ENCODE data around the gene LCE2B.
A peak's percentile ranks its signal among the peaks of the same experiment; 100 is the strongest.

The LCE2B gene

GRCh38 chr1:152681616-152682015, 4.3 kb upstream of the LCE2B start:
- no peak overlapping the region for H3K4me3 ChIP-seq (ENCODE audit: control insufficient read depth, low read depth, low read length)
- no peak for DNase-seq (ENCODE audit: low read depth)
- no peak for TF ChIP-seq CTCF (conservative IDR thresholded peaks at IDR 0.05; ENCODE audit: control insufficient read depth, insufficient read depth, low read depth, low read length)

- no peak for TF ChIP-seq CTCF (conservative IDR thresholded peaks at IDR 0.05; ENCODE audit: control insufficient read depth, insufficient read depth, low read depth, low read length)
- DNase-seq (ENCODE audit: low read depth): peak; percentile 25
- H3K4me3 ChIP-seq (ENCODE audit: control insufficient read depth, low read depth, low read length): no peak overlapping the region
Measured at GRCh38 chr1:152683846-152684245, 2.1 kb upstream of the LCE2B start.

GRCh38 chr1:152697701-152698600, 12.0 kb downstream of the LCE2B start, which contains the start of gene LCE2A:
Gene LCE2A (plus strand): TSS chr1:152698345. CDS start chr1:152698902, 557 bp downstream.
- TF ChIP-seq CTCF (conservative IDR thresholded peaks at IDR 0.05; ENCODE audit: control insufficient read depth, insufficient read depth, low read depth, low read length): no peak
- no peak within 1 kb of the TSS for H3K4me3 ChIP-seq (ENCODE audit: control insufficient read depth, low read depth, low read length)
- DNase-seq (ENCODE audit: low read depth): peak; percentile 25

GRCh38 chr1:152699746-152700145, 13.8 kb downstream of the LCE2B start:
- H3K4me3 ChIP-seq (ENCODE audit: control insufficient read depth, low read depth, low read length): no peak overlapping the region
- no peak for TF ChIP-seq CTCF (conservative IDR thresholded peaks at IDR 0.05; ENCODE audit: control insufficient read depth, insufficient read depth, low read depth, low read length)
- no peak for DNase-seq (ENCODE audit: low read depth)

GRCh38 chr1:152707860-152708259, 21.9 kb downstream of the LCE2B start, which contains the start of gene LCE4A:
Gene LCE4A (plus strand): TSS chr1:152708160. CDS start chr1:152709076, 916 bp downstream.
- TF ChIP-seq CTCF (conservative IDR thresholded peaks at IDR 0.05; ENCODE audit: control insufficient read depth, insufficient read depth, low read depth, low read length): no peak
- no peak for DNase-seq (ENCODE audit: low read depth)
- no peak within 1 kb of the TSS for H3K4me3 ChIP-seq (ENCODE audit: control insufficient read depth, low read depth, low read length)

GRCh38 chr1:152718238-152718637, 32.3 kb downstream of the LCE2B start:
- TF ChIP-seq CTCF (conservative IDR thresholded peaks at IDR 0.05; ENCODE audit: control insufficient read depth, insufficient read depth, low read depth, low read length): no peak
- no peak overlapping the region for H3K4me3 ChIP-seq (ENCODE audit: control insufficient read depth, low read depth, low read length)
- no peak for DNase-seq (ENCODE audit: low read depth)
